GM23338 (cell line): ENCODE measurements around the gene CCDC80. TPM values are rescaled to one million over a fixed set of nuclear protein-coding genes. Genes with fewer than 3 reads are reported as not detected.
A peak's percentile ranks its signal among the peaks of the same experiment; 100 is the strongest.

Experiments used
- ATAC-seq: fragments of 200-7000 bp; cut with Tn5 transposase; 3 replicates; pipeline ENCODE4 v1.9.1; 2020
- DNase-seq: peaks from one replicate; pipeline ENCODE4 v3.0.0-alpha.2; 2015; ENCODE audit warnings: low spot score
- H2AFZ ChIP-seq: fragments of 200-600 bp; sonication (generic); 2 replicates; pipeline ENCODE4 v1.8.0; 2016; ENCODE audit warnings: antibody characterized with exemption, mild to moderate bottlenecking, moderate library complexity
- H3F3A ChIP-seq: fragments of 200-600 bp; sonication (generic); replicated peaks from 2 replicates; pipeline ENCODE4 v1.8.0; 2017; ENCODE audit warnings: antibody characterized with exemption, mixed run types, low read depth
- H3K27ac ChIP-seq: fragments of 200-600 bp; sonication (generic); 2 replicates; pipeline ENCODE4 v1.6.1; 2016; ENCODE audit warnings: low read depth
- H3K27me3 ChIP-seq: fragments of 200-600 bp; sonication (generic); 2 replicates; pipeline ENCODE4 v1.8.0; 2016; ENCODE audit warnings: mild to moderate bottlenecking, mixed run types, moderate library complexity; ENCODE audit not compliant: insufficient read depth
- H3K36me3 ChIP-seq: fragments of 200-600 bp; sonication (generic); 2 replicates; pipeline ENCODE4 v1.8.0; 2016; ENCODE audit warnings: mild to moderate bottlenecking; ENCODE audit not compliant: insufficient read depth
- H3K4me1 ChIP-seq: fragments of 200-600 bp; sonication (generic); 2 replicates; pipeline ENCODE4 v1.8.0; 2016; ENCODE audit warnings: mild to moderate bottlenecking, moderate library complexity; ENCODE audit not compliant: insufficient read depth
- H3K4me2 ChIP-seq: fragments of 200-600 bp; sonication (generic); 2 replicates; pipeline ENCODE4 v1.7.1; 2017; ENCODE audit warnings: mixed run types
- H3K4me3 ChIP-seq: fragments of 200-600 bp; sonication (generic); 2 replicates; pipeline ENCODE4 v1.6.1; 2016; ENCODE audit warnings: mixed run types
- H3K79me2 ChIP-seq: fragments of 200-600 bp; sonication (generic); replicated peaks from 2 replicates; pipeline ENCODE4 v1.8.0; 2017; ENCODE audit warnings: mild to moderate bottlenecking; ENCODE audit not compliant: insufficient read depth
- H3K9me2 ChIP-seq: fragments of 200-600 bp; sonication (generic); 2 replicates; pipeline ENCODE4 v1.8.0; 2017; ENCODE audit not compliant: insufficient read depth
- H4K20me1 ChIP-seq: fragments of 200-600 bp; sonication (generic); replicated peaks from 2 replicates; pipeline ENCODE4 v1.8.0; 2017; ENCODE audit warnings: mild to moderate bottlenecking; ENCODE audit not compliant: insufficient read depth
- H3K27ac Mint-ChIP-seq: 2 replicates; pipeline ENCODE4 v1.8.0; 2020; ENCODE audit warnings: inconsistent platforms, mild to moderate bottlenecking, moderate library complexity, mixed read lengths
- H3K27me3 Mint-ChIP-seq: 3 replicates; pipeline ENCODE4 v1.8.0; 2022; ENCODE audit warnings: low read depth, mild to moderate bottlenecking, moderate library complexity, mixed read lengths, inconsistent platforms; ENCODE audit not compliant: insufficient read depth, poor library complexity
- H3K36me3 Mint-ChIP-seq: 3 replicates; pipeline ENCODE4 v1.8.0; 2021; ENCODE audit warnings: low read depth, mild to moderate bottlenecking, inconsistent platforms, moderate library complexity, mixed read lengths
- H3K4me1 Mint-ChIP-seq: 3 replicates; pipeline ENCODE4 v1.8.0; 2020; ENCODE audit warnings: mild to moderate bottlenecking, inconsistent platforms, mixed read lengths
- H3K4me3 Mint-ChIP-seq: 3 replicates; pipeline ENCODE4 v1.8.0; 2021; ENCODE audit warnings: moderate library complexity, mild to moderate bottlenecking, inconsistent platforms, mixed read lengths
- H3K9me3 Mint-ChIP-seq: 3 replicates; pipeline ENCODE4 v1.8.0; 2020; ENCODE audit warnings: moderate library complexity, mild to moderate bottlenecking, inconsistent platforms, mixed read lengths
- CREB1 ChIP-seq: fragments of 250-450 bp; sonication (Bioruptor Pico); IDR thresholded peaks from 2 replicates; pipeline ENCODE4 v1.5.0; 2020; ENCODE audit warnings: low read depth, mild to moderate bottlenecking, moderate library complexity
- ETS1 ChIP-seq: IDR thresholded peaks from 2 replicates; pipeline ENCODE4 v1.6.1; 2016; ENCODE audit warnings: antibody characterized with exemption
- EZH2 ChIP-seq: fragments of 200-600 bp; sonication (generic); IDR thresholded peaks from one replicate; pipeline ENCODE4 v1.8.0; 2017; ENCODE audit warnings: antibody characterized with exemption, mild to moderate bottlenecking, low read depth; ENCODE audit not compliant: unreplicated experiment
- EZH2phosphoT487 ChIP-seq: fragments of 200-600 bp; sonication (generic); IDR thresholded peaks from one replicate; pipeline ENCODE4 v1.8.1; 2018; ENCODE audit warnings: antibody characterized with exemption; ENCODE audit not compliant: unreplicated experiment
- JUNB ChIP-seq: IDR thresholded peaks from one replicate; pipeline ENCODE4 v1.6.1; 2016; ENCODE audit warnings: antibody characterized with exemption; ENCODE audit not compliant: unreplicated experiment
- NANOG ChIP-seq: IDR thresholded peaks from 2 replicates; pipeline ENCODE4 v1.6.1; 2016; ENCODE audit warnings: antibody characterized with exemption, borderline replicate concordance
- POLR2AphosphoS5 ChIP-seq: IDR thresholded peaks from 2 replicates; pipeline ENCODE4 v1.6.1; 2016; ENCODE audit warnings: antibody characterized with exemption, low read depth
- REST ChIP-seq: IDR thresholded peaks from one replicate; pipeline ENCODE4 v1.6.1; 2018; ENCODE audit warnings: antibody characterized with exemption; ENCODE audit not compliant: unreplicated experiment
- STAT1 ChIP-seq: IDR thresholded peaks from one replicate; pipeline ENCODE4 v1.6.1; 2016; ENCODE audit warnings: antibody characterized with exemption; ENCODE audit not compliant: unreplicated experiment
- ZNF114 ChIP-seq: fragments of 250-450 bp; sonication (Bioruptor Pico); IDR thresholded peaks from 2 replicates; pipeline ENCODE4 v1.5.0; 2020; ENCODE audit warnings: mild to moderate bottlenecking, moderate library complexity
- ZNF331 ChIP-seq: fragments of 250-450 bp; sonication (Bioruptor Pico); IDR thresholded peaks from 2 replicates; pipeline ENCODE4 v1.5.0; 2020; ENCODE audit warnings: low read depth, mild to moderate bottlenecking, moderate library complexity
- polyA plus RNA-seq: library from polyadenylated mRNA; unstranded; fragments of >200 nt; fragmentation: Nextera tagmentation; extraction: Ambion mirVana; gene quantifications from 2 replicates; pipeline ENCODE4 v1.2.1, GENCODE V29; 2016
- total RNA-seq: library from RNA; depleted of rRNA; stranded (reverse); fragments of >200 nt; shearing (Covaris generic); gene quantifications from 2 replicates; pipeline ENCODE4 v1.2.3, GENCODE V29; 2014

The CCDC80 gene
- total and polyA plus RNA-seq, 2 experiments from 2014 or later: 5.4 to 6.7 TPM

- peak overlapping the region; percentile 53 for H3K4me2 ChIP-seq
- peak overlapping the region; percentile 91 for H3K27ac Mint-ChIP-seq
- H3K9me2 ChIP-seq: no peaks in the 10 kb centered on the region
- no peaks in the 10 kb centered on the region for H3K27me3 ChIP-seq
- peaks cover 60% of the 10 kb centered on the region for H3K4me1 Mint-ChIP-seq
- H3K27ac ChIP-seq: no peak overlapping the region
- H3K4me1 ChIP-seq: peaks cover 66% of the 10 kb centered on the region
- H3K36me3 ChIP-seq: no peaks in the 10 kb centered on the region
- no peak for ATAC-seq
- H3K4me3 Mint-ChIP-seq: no peak overlapping the region
- no peak overlapping the region for H3K4me3 ChIP-seq
- no peaks in the 10 kb centered on the region for H3F3A ChIP-seq
- H3K9me3 Mint-ChIP-seq: no peaks in the 10 kb centered on the region
- no peak for DNase-seq
- no peaks in the 10 kb centered on the region for H3K36me3 Mint-ChIP-seq
- no peaks in the 10 kb centered on the region for H4K20me1 ChIP-seq
- TF ChIP-seq ZNF114 (CRISPR knock-in tag): no peak
- no peak for TF ChIP-seq ETS1
- no peak for TF ChIP-seq JUNB
- no peaks in the 10 kb centered on the region for H3K79me2 ChIP-seq
- H2AFZ ChIP-seq: 0 out of 2 replicates have a peak overlapping the region, but pooled peaks have one; percentile 26
- H3K27me3 Mint-ChIP-seq: no peaks in the 10 kb centered on the region
Observed at GRCh38 chr3:112631257-112631656, 9.7 kb downstream of the CCDC80 start.

GRCh38 chr3:112629425-112629824 is 11.5 kb downstream of the CCDC80 start:
- Mint-ChIP-seq H3K36me3 (no peaks in the 10 kb centered on the region), H3K4me1 (peaks cover 47% of the 10 kb centered on the region), H3K27ac (peak overlapping the region; percentile 60), H3K4me3 (no peak overlapping the region), H3K27me3 (no peaks in the 10 kb centered on the region), H3K9me3 (no peaks in the 10 kb centered on the region)
- Histone ChIP-seq H4K20me1 (no peaks in the 10 kb centered on the region), H3K27ac (no peak overlapping the region; the same call in 1 of the 2 replicates), H3K9me2 (no peaks in the 10 kb centered on the region), H3K4me1 (peaks cover 53% of the 10 kb centered on the region), H3K4me2 (no peak overlapping the region), H2AFZ (no peak overlapping the region), H3F3A (no peaks in the 10 kb centered on the region), H3K4me3 (no peak overlapping the region), H3K79me2 (no peaks in the 10 kb centered on the region), H3K36me3 (no peaks in the 10 kb centered on the region), H3K27me3 (no peaks in the 10 kb centered on the region)
- ATAC-seq (peak; percentile 27; the same call in 2 of the 3 replicates), DNase-seq (no peak)
- no peak for TF ChIP-seq POLR2AphosphoS5
- TF ChIP-seq JUNB: no peak
- no peak for TF ChIP-seq STAT1
- TF ChIP-seq NANOG: no peak
- TF ChIP-seq ETS1: no peak
- TF ChIP-seq EZH2: no peak
- TF ChIP-seq REST: no peak
- TF ChIP-seq EZH2phosphoT487: no peak
- no peak for TF ChIP-seq ZNF331
- no peak for TF ChIP-seq CREB1 (CRISPR knock-in tag)
